Stimulated activated memory B cell treated with anti-CD40 and anti-IgM and Interleukin-4, amounts not matched to agents 10 μg/mL and 1 μg/mL and 100 μg/mL, for 72 hours (primary cell): ENCODE results near the gene CYP8B1.
"Not testable (repeated sequence)": the region's sequence is repeated elsewhere in the genome, so short reads cannot be mapped to it uniquely, and the experiment has no call there.

Experiments
- ATAC-seq: fragments of 150-1000 bp; cut with Tn5 transposase; 2 replicates; pipeline ENCODE4 v1.10.0; 2021
- H3K27ac Mint-ChIP-seq: one replicate; pipeline ENCODE4 v1.8.0; 2022; ENCODE audit warnings: mild to moderate bottlenecking, mixed read lengths
- H3K27me3 Mint-ChIP-seq: one replicate; pipeline ENCODE4 v1.8.0; 2022; ENCODE audit warnings: mixed read lengths
- H3K36me3 Mint-ChIP-seq: one replicate; pipeline ENCODE4 v1.8.0; 2022; ENCODE audit warnings: mixed read lengths
- H3K4me1 Mint-ChIP-seq: one replicate; pipeline ENCODE4 v1.8.0; 2022; ENCODE audit warnings: mixed read lengths
- H3K4me3 Mint-ChIP-seq: one replicate; pipeline ENCODE4 v1.8.0; 2022; ENCODE audit warnings: mild to moderate bottlenecking, moderate library complexity, mixed read lengths
- H3K9me3 Mint-ChIP-seq: one replicate; pipeline ENCODE4 v1.8.0; 2022; ENCODE audit warnings: mixed read lengths

The CYP8B1 gene

DNA sequence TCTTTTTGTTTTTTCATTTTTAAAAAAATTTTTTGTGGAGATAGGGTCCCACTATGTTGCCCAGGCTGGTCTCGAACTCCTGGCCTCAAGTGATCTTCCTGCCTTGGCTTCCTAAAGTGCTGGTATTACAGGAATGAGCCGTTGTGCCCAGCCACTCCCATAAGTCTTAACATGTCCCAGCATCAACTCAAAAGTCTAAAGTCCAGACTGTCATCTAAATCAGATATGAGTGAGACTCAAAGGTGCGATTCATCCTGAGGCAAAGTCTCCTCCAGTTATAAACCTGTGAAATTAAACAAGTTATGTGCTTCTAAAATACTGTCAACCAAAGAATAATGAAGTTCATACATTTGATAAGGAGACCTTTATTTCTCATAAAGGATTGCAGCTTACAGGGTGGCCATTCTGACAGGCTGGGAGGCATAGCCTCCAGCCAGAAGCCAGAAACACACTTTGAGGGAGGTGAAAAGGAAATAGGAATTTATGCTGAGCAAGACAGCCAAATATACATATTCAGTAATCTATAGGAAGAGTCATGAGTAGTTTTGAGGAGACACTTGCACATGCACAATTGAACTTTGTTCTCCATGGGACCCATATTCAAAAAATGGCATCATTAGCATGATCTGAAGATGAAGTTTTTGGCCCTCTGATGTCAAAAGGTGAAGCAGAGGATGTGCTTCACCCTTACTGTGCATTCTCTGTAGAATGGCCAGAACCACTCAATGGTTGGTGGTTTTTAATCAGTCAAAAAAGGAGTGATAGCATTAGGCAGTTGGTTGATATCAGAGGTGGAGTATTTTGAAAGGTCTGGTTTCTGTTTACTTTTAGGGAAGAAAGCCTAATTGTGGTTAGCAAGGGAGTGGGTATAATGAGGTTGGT, 19.3 kb upstream of the CYP8B1 start:
- H3K4me1 Mint-ChIP-seq = no peaks in the 10 kb centered on the region
- no peaks in the 10 kb centered on the region for H3K36me3 Mint-ChIP-seq
- ATAC-seq = no peak
- H3K27me3 Mint-ChIP-seq = peaks cover 16% of the 10 kb centered on the region
- H3K9me3 Mint-ChIP-seq = no peaks in the 10 kb centered on the region
- H3K27ac Mint-ChIP-seq = no peak overlapping the region
- no peak overlapping the region for H3K4me3 Mint-ChIP-seq

DNA sequence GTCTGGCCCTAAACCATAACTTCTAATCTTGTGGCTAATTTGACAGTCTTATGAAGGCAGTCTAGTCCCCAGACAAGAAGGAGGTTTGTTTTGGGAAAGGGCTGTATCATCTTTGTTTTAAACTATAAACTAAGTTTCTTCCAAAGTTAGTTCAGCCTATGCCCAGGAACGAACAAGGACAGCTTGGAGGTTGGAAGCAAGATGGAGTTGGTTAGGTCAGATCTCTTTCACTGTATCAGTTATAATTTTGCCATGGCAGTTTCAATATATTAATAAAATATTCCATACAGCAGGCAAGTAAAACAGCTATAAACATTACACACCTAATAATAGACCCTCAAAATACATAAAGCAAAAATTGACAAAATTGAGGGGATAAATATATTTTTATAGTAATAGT, 17.1 kb upstream of the CYP8B1 start:
- no peaks in the 10 kb centered on the region for H3K4me1 Mint-ChIP-seq
- H3K27ac Mint-ChIP-seq = no peak overlapping the region
- peaks cover 31% of the 10 kb centered on the region for H3K27me3 Mint-ChIP-seq
- no peak overlapping the region for H3K4me3 Mint-ChIP-seq
- H3K36me3 Mint-ChIP-seq = no peaks in the 10 kb centered on the region
- ATAC-seq = no peak
- H3K9me3 Mint-ChIP-seq = no peaks in the 10 kb centered on the region

DNA sequence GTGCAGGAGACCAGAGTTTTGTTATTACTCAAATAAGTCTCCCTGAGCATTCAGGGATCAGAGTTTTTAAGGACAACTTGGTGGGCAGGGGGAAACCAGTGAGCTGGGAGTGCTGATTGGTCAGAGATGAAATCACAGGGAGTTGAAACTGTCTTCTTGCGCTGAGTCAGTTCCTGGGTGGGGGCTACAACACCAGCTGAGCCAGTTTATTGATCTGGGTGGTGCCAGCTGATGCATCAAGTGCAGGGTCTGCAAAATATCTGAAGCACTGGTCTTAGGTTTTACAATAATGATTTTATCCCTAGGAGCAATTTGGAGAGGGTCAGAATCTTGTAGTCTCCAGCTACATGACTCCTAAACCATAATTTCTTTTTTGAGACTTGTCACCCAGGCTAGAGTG, 16.5 kb upstream of the CYP8B1 start:
- ATAC-seq = no peak
- no peaks in the 10 kb centered on the region for H3K4me1 Mint-ChIP-seq
- no peak overlapping the region for H3K4me3 Mint-ChIP-seq
- no peaks in the 10 kb centered on the region for H3K36me3 Mint-ChIP-seq
- H3K27me3 Mint-ChIP-seq = peaks cover 34% of the 10 kb centered on the region
- H3K9me3 Mint-ChIP-seq = no peaks in the 10 kb centered on the region
- H3K27ac Mint-ChIP-seq = no peak overlapping the region

- Mint-ChIP-seq H3K27me3 (peaks cover 43% of the 10 kb centered on the region), H3K4me3 (no peak overlapping the region), H3K27ac (no peak overlapping the region), H3K4me1 (no peaks in the 10 kb centered on the region), H3K36me3 (no peaks in the 10 kb centered on the region), H3K9me3 (no peaks in the 10 kb centered on the region)
- ATAC-seq = no peak
Measured at GRCh38 chr3:42891042-42891441, 15.4 kb upstream of the CYP8B1 start.

GRCh38 chr3:42887084-42887483, 11.4 kb upstream of the CYP8B1 start:
- H3K27me3 Mint-ChIP-seq = peaks cover 50% of the 10 kb centered on the region
- no peak for ATAC-seq
- H3K27ac Mint-ChIP-seq = no peak overlapping the region
- H3K4me3 Mint-ChIP-seq = no peak overlapping the region
- no peaks in the 10 kb centered on the region for H3K4me1 Mint-ChIP-seq
- H3K9me3 Mint-ChIP-seq = no peaks in the 10 kb centered on the region
- H3K36me3 Mint-ChIP-seq = no peaks in the 10 kb centered on the region

GRCh38 chr3:42886294-42886822, 10.7 kb upstream of the CYP8B1 start:
- H3K27me3 Mint-ChIP-seq = peaks cover 43% of the 10 kb centered on the region
- no peak overlapping the region for H3K4me3 Mint-ChIP-seq
- no peak for ATAC-seq
- H3K27ac Mint-ChIP-seq = no peak overlapping the region
- H3K36me3 Mint-ChIP-seq = no peaks in the 10 kb centered on the region
- H3K4me1 Mint-ChIP-seq = peaks cover 4% of the 10 kb centered on the region
- no peaks in the 10 kb centered on the region for H3K9me3 Mint-ChIP-seq

DNA sequence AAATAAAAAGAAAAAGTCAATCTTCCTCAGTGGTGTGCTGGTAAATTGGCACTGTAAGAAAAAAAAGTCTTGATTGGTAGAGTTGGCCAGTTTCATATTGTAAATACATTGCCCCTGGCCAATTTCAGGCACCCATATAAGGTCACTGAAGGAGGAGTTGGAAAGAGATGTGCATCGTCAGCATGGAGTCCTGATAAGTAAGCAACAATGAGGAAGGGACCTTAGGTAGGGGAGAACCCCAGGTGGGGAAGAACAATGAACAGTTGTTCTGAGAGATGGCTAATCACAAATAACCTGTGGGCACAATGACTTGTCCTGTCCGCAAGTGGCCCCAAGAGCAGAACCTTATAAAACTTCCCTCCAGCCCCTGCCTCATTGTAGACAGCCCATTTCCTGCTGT, 8.6 kb upstream of the CYP8B1 start:
- Mint-ChIP-seq H3K27me3 (peaks cover 33% of the 10 kb centered on the region), H3K4me3 (no peak overlapping the region), H3K9me3 (no peaks in the 10 kb centered on the region), H3K27ac (no peak overlapping the region), H3K4me1 (peaks cover 10% of the 10 kb centered on the region), H3K36me3 (no peaks in the 10 kb centered on the region)
- no peak for ATAC-seq

GRCh38 chr3:42883251-42883930, 7.7 kb upstream of the CYP8B1 start:
- not testable (repeated sequence) for ATAC-seq, H3K27ac Mint-ChIP-seq, H3K9me3 Mint-ChIP-seq, H3K36me3 Mint-ChIP-seq, H3K4me3 Mint-ChIP-seq, H3K4me1 Mint-ChIP-seq
- H3K27me3 Mint-ChIP-seq = peaks cover 24% of the 10 kb centered on the region

DNA sequence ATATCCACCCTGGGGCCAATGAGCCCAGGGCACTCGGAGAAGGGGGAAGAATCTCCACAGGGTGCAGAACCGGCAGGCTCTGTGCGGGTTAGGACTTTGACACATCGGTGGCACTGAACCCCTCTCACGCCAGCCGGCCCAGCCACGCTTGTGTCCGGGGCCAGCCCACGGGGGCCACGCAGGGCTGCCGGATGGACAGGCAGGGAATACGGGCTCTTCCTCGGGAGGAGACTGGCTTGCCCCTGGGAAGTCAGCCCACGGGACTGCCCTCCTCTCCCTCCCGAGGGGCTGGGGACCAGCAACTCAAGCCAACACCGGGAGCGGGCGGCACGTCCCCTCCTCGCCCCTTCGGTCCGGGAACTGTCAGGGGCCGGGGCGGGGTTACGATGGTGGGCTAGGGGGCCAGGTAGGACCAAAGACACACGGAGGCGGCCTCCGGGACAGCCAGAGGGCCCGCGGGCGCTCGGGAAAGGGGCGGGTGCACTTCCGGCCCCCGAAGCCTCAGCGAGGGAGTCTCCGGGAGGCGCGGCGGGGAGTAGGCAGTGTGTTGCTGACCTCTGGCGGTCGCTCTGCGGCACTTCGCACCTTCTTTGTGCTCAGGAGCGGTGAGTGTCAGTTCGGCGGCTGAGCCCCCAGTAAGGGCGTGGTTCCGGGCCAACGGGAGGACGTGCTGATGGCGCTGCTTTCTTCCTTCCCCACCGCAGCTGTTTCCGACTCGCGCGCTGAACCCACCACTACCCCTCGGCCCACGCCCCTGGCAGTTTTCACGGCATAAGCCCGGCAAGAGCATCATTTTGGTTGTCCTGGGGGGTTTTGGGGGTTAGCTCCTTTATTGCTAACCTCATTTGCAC, 5.1 kb upstream of the CYP8B1 start:
- no peaks in the 10 kb centered on the region for H3K36me3 Mint-ChIP-seq
- H3K9me3 Mint-ChIP-seq = no peaks in the 10 kb centered on the region
- H3K4me3 Mint-ChIP-seq = peak overlapping the region; percentile 81
- H3K27ac Mint-ChIP-seq = peak overlapping the region; percentile 81
- H3K27me3 Mint-ChIP-seq = peaks cover 10% of the 10 kb centered on the region
- peak; percentile 97 for ATAC-seq
- peaks cover 10% of the 10 kb centered on the region for H3K4me1 Mint-ChIP-seq

DNA sequence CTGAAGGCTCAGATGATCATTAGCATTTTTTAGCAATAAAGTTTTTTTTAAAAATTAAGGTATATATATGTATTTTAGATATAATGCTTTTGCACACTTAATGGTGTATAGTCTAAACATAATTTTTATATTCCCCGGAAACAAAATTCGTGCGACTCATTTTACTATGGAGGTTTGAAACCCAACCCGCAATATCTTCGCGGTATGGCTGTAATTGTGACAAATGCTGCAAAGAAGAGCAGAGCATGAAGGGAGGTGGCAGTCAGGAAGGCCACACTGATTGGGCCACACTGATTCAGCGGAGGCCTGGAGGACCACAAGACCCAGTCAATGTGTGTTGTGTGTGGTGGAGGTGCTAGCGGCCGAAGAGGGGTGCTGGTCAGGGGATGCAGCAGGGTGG, 4.5 kb upstream of the CYP8B1 start:
- Mint-ChIP-seq H3K27ac (peak overlapping the region; percentile 81), H3K4me1 (peaks cover 10% of the 10 kb centered on the region), H3K4me3 (peak overlapping the region; percentile 81), H3K36me3 (no peaks in the 10 kb centered on the region), H3K27me3 (peaks cover 4% of the 10 kb centered on the region), H3K9me3 (no peaks in the 10 kb centered on the region)
- no peak for ATAC-seq

DNA sequence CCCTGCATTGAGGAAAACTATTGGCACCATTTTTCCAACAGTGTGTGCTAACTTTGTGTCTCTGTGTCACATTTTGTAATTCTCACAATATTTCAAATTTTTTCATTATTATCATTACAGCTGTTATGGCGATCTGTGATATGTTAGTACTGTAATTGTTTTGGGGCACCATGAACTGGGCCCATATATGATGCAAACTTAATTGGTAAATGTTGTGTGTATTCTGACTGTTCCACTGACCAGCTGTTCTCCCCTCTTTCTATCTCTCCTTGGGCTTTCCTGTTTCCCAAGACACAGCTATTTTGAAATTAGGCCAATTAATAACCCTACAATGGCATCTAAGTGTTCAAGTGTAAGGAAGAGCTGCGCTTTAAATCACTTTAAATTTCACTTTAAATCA, 2.2 kb upstream of the CYP8B1 start:
- peaks cover 2% of the 10 kb centered on the region for H3K27me3 Mint-ChIP-seq
- no peak overlapping the region for H3K4me3 Mint-ChIP-seq
- no peak for ATAC-seq

DNA sequence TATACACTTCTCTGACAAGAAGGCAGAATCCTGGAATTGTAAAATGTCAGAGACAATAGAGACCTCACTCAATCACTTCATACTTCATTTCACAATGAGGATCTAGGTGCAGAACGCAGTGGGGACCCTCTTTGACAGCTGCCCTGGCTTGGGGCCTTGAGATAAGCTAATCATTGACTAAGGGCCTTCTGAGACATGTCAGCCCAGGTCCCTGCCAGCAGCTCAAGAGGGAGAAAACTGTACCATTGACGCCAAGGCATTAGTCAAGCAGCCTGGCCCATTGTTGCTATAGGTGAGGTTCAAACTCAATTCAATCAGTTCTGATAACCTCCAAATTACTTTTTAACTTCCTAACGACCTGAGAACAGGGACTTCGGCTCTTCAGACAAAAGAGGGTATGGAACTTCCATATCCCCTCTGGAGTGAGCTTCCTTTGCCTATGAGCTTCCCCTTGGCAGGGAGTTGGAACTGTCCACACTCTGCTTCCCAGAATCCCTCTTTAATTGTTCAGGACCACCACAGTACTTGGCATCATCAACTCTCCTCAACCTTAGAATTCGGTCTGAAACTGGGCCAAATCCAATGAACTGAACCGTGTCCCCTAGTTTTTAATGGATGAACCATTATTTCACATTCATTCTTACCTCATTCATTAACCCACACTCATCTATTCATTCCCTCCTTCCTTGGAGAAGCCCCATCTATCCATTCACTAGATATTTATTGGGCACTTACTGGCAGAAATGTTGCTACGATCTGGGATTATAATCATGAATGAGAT, 1.5 kb upstream of the CYP8B1 start:
- Mint-ChIP-seq H3K9me3 (no peaks in the 10 kb centered on the region), H3K4me3 (no peak overlapping the region), H3K4me1 (peaks cover 10% of the 10 kb centered on the region), H3K36me3 (no peaks in the 10 kb centered on the region), H3K27me3 (peaks cover 9% of the 10 kb centered on the region), H3K27ac (no peak overlapping the region)
- no peak for ATAC-seq

More for the DNA sequence above, 2.2 kb upstream of the CYP8B1 start:
- Mint-ChIP-seq H3K4me1 (peaks cover 10% of the 10 kb centered on the region), H3K36me3 (no peaks in the 10 kb centered on the region), H3K9me3 (no peaks in the 10 kb centered on the region), H3K27ac (no peak overlapping the region)

- peaks cover 11% of the 10 kb centered on the region for H3K27me3 Mint-ChIP-seq
- H3K9me3 Mint-ChIP-seq = no peaks in the 10 kb centered on the region
- no peak for ATAC-seq
- H3K27ac Mint-ChIP-seq = no peak overlapping the region
- H3K36me3 Mint-ChIP-seq = no peaks in the 10 kb centered on the region
- peaks cover 6% of the 10 kb centered on the region for H3K4me1 Mint-ChIP-seq
- no peak overlapping the region for H3K4me3 Mint-ChIP-seq
Measured at GRCh38 chr3:42876401-42876800, 722 bp upstream of the CYP8B1 start.

DNA sequence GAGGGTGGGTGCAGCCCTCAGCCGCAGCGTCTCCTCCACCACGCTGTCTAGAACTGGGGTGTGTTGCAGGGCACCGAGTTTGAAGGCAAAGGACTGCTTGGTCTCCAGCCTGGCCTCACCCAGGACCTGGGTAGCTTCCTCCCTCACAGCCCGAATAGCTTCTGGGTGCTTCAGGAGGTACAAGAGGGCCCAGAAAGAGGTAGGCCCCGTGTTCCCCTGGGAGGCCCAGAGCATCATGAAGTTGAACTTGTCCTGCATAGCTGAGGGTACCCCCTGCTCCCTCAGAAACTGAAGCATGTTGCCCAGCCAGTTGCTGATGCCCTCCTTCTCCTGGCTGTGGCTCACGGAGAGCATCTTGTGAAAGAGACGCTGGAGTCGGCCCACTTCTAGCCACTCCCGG, 930 bp downstream of the CYP8B1 start:
- Mint-ChIP-seq H3K27ac (no peak overlapping the region), H3K4me3 (no peak overlapping the region), H3K9me3 (no peaks in the 10 kb centered on the region), H3K4me1 (no peaks in the 10 kb centered on the region), H3K27me3 (peaks cover 11% of the 10 kb centered on the region), H3K36me3 (no peaks in the 10 kb centered on the region)
- no peak for ATAC-seq
